Stimulated activated CD8-positive, alpha-beta memory T cell treated with anti-CD3 and anti-CD28 coated beads, Interleukin-12 subunit alpha, Interleukin-12 subunit beta, amount 100 ng/mL, for 4 hours (primary cell): Measurements from ENCODE around the gene UIMC1.

Experiments used
- DNase-seq: peaks from one replicate; pipeline ENCODE4 v3.0.0-alpha.2; 2020; ENCODE audit warnings: low read depth

The UIMC1 gene

GRCh38 chr5:176902102-176902814 is 104.3 kb downstream of the UIMC1 start:
- DNase-seq, result no peak

- DNase-seq, result no peak
Observed at GRCh38 chr5:176901260-176902101, 105.1 kb downstream of the UIMC1 start.

- no peak for DNase-seq
Observed at GRCh38 chr5:176900780-176901204, 105.8 kb downstream of the UIMC1 start.

GRCh38 chr5:176899946-176900779 is 106.4 kb downstream of the UIMC1 start:
- no peak for DNase-seq

DNA sequence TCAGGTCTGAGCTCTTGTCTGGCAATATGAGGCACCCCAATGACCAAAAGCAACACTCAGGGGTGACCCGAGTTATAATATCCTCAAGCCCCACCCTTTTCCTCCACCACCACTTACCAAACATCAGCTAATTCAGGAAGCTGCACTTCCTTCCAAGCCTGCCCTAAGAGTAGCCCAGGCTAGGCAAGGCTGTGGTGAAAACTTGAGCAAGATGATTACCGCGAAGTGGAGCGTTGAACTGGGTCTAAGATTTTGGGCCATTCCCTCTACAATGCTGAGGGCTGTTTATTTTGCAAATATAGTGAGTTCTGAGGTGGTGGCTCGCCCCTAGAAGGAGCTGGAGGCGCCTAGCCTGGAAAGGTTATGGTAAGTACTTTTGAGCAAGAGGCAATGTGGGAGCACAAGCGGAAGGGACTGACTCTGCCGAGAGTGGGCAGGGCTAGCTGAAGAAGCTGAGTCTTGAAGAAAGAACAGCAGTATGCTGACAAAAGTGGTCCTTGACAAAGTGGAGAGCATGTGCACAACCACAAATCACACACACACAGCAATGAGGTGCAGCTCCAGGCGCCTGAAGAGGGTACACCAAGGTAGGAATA is 107.2 kb downstream of the UIMC1 start, which contains the start of gene HK3:
HK3 (minus strand) TSS at position 51 of the 596 bp plus-strand sequence. CDS start 3,187 bp downstream, outside the sequence.
- DNase-seq, result no peak

- DNase-seq, result no peak
Observed at GRCh38 chr5:176897263-176897662, 109.3 kb downstream of the UIMC1 start.

- no peak for DNase-seq
Observed at GRCh38 chr5:176895831-176896230, 110.7 kb downstream of the UIMC1 start.

DNA sequence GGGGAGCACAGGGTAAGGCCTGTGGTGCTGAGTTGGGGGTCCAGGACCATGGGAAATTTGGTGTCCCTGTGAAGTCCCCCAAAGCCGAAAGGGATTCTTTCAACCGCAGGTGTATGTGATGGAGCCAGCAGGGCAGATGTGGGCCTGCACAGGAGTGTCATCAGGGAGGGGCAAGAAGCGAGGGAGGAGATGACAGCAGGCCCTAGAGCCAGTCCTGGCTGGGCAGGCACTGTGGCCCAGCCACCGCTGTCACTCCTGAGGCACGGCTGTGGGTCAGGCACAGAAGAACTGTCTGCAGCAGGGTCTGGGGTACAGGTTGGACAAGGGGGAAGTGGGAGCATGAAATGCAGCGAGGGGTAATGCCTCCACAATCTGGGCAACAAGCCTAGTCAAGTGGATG is 112.3 kb downstream of the UIMC1 start:
- no peak for DNase-seq

- no peak for DNase-seq
Observed at GRCh38 chr5:176892663-176893062, 113.9 kb downstream of the UIMC1 start.

DNA sequence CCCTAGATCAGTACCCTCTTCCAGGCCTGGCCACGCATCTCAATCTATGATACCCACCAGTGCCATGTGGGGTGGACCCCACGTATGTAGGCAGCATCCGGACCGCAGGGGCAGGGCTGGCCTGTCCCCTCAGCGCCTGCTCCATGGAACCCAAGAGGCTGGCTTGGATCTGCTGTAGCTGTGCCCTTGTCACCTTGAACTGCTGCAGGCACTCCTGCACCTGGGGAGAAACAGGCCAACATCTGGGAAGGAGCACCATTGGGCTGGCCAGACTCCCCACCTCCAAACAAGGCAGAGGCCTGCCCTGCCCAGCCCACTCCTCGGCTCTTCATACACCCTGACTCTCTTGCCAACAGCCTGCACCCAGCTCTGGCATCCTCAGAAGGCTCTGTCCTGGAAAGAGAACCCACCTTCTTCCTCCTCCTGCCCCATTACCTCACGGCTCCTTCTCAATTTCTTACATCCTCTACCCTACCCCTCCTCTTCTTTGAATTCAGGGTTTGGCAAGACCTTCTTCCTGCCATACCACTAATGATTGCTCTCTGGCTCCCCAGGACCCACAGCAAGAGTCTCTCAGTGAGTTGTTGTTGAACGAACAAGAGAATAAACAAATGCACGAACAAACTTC is 115.1 kb downstream of the UIMC1 start:
- no peak for DNase-seq

GRCh38 chr5:176890455-176891330 is 115.9 kb downstream of the UIMC1 start:
- DNase-seq, result no peak

GRCh38 chr5:176889321-176890280 is 117.0 kb downstream of the UIMC1 start:
- no peak for DNase-seq

DNA sequence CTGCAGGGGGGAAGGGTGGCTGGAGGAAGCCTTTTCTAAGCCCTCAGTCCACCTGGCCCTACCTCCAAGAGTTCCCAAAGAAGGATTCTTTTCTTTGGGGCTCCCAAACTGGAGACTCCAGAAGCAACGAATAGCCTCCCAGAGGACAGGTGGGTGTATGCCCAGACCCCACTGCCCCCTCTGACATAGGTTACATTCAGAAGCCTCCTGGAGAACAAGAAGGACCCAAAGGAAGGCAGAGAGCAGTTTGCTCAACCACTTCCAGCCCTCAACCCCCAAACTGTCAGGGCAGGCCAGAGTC is 117.8 kb downstream of the UIMC1 start:
- DNase-seq, result no peak

DNA sequence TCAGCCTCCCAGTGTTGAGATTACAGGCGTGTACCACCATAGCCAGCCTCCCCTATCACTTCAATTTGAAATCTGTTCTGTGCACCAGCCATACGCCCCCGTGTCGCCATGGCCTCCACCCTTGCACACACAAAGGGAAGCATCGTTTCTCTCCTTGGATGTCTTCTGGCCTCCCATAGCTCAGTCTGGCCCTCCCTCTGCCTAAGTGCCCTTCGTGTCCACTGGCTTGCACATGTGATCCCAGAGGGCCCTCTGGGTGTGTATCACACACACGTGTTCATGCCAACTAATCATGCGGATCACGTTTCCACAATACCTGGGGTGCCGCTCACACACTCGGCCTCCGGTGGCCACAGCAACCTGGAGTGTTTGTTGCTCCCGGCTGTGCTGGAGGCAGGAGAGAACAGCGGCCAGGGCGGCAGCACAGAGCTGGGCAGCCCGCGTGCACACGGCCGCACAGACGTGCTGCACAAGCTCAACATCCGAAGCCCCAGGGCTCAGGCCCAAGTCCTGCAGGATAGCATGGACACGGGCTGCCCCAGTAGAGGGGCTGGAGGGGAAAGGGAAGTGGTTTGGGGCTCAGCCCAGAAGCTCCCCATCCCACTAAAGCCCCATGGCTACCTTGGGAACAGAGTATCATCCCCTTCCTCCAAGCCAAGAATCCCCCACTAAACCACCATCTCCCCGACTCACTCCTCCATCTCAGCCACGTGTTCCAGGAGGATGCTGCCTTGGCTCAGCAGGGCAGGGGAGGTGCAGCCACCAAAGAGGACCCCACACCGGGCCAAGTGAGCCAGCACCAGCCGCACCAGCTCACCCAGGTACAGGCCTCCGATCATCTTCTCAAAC is 118.3 kb downstream of the UIMC1 start:
- DNase-seq, result no peak

- no peak for DNase-seq
Observed at GRCh38 chr5:176887252-176887849, 119.2 kb downstream of the UIMC1 start.

DNA sequence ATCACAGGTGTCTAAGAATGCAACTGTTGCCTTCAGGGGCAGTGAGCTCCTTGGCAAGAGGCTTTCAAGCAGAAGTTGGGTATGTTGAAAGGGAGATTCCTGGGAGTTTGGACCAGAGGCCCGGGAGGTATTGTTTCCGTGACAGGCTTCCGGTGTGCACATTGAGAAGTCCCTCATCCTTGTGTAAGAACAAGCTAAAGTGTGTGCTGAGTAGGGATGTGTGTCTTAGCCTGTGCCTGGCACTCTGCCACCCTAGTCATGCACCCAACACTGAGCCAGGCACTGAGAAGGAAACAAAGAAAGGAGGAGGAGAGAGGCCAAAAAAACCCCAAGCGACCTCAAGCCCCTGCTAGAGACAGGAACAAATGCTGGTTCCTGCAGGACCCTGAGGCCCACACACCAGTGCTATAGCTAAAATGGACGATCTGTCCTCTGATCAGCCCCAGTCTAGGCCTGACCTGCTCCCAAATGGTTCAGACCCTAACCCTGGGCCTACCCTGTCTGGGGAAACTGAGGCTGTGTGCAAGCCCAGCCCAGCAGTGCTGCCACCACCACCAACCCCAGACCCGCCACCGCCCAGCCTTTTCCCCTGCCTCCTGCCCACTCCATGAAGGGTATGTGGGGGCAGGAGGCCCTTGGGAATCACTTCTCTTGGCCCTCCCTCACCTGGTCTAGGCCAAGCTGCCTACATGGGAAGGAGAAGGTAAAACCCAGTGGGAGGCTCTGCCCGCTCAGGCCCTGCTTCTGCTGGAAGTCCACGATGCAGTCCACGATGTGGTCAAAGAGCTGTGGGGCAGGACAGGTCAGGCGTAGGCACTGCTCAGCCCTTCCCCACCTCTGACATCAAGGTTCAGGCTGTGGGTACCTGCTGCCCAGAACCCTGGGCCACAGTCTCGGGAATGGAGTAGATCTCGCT is 120.0 kb downstream of the UIMC1 start:
- DNase-seq, result no peak

GRCh38 chr5:176884571-176884890 is 122.0 kb downstream of the UIMC1 start:
- DNase-seq, result no peak
